GM19240 (cell line): ENCODE data around the gene SPAG17.
A peak's percentile ranks its signal among the peaks of the same experiment; 100 is the strongest.

ENCODE experiments used
- DNase-seq: peaks from one replicate; pipeline ENCODE4 v3.0.0; 2011; ENCODE audit warnings: low spot score; ENCODE audit not compliant: insufficient read length

SPAG17 gene

DNA sequence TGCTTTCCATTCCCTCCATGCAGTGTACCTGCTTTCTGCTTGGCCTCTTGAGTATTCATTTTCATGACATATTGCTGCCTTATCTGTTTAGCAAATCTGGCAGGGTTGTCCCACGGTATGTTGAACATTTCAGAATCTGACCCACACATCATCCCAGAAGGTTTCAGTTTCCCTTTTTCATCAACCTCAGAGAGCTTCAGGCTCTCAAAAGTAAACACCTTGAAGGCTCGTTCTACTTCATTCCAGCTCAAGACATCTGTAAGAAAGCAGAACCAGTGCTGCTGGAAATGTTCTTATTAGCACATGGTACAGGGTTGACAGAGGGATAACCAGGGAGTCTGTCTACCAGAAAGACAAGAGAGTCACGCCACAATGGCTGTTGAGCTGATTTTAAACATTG, 103.6 kb downstream of the SPAG17 start:
- peak; percentile 20 for DNase-seq

DNA sequence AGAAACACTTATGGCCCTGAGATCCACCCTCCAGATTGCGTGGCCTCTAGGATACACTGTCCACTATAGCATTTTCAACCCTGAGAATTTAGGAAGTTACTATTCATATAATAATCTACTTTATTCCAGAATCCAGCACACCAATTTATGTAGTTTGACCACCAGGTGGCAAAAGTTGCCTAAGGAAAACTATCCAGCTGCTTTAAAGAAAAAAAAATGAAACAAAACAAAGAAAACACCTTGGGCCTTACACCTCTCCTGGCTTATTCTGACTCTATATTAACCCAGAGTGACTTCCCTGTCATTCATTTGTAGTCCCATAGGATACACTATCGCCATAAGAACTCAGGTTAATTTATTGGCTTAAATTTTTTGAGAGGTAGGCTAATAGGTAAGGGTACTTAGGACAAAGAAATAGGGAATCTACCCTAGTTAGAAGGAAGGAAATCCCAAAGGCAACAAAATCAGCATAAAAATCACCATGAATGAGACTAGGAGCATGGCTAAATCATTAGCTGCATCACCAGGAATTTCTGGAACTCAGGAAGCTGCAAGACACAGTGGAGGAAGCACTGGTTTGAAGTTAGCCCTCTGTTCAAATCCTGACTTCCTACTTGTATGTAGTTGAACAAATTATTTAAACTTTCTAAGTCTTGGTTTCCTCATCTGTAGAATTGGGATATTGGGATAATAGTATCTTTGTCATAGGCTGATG, 107.5 kb downstream of the SPAG17 start:
- no peak for DNase-seq

DNA sequence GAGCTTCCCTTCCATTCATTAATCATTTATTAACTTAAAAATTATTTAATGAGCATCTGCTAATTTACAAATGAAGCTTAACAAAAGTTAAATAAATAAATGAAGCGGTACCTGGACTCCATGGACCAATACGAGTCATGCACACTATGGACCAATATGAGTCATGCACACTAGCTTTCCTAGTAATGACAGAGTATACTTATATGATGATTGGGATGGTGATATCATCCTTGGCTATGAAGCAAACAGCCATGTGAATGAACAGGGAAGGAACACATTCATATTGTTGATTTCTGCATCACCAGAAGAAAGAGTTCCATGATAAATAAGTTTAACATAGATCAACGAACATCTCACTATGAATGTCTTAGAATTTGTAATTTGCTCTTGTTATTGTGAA, 109.9 kb downstream of the SPAG17 start:
- DNase-seq, result no peak

DNA sequence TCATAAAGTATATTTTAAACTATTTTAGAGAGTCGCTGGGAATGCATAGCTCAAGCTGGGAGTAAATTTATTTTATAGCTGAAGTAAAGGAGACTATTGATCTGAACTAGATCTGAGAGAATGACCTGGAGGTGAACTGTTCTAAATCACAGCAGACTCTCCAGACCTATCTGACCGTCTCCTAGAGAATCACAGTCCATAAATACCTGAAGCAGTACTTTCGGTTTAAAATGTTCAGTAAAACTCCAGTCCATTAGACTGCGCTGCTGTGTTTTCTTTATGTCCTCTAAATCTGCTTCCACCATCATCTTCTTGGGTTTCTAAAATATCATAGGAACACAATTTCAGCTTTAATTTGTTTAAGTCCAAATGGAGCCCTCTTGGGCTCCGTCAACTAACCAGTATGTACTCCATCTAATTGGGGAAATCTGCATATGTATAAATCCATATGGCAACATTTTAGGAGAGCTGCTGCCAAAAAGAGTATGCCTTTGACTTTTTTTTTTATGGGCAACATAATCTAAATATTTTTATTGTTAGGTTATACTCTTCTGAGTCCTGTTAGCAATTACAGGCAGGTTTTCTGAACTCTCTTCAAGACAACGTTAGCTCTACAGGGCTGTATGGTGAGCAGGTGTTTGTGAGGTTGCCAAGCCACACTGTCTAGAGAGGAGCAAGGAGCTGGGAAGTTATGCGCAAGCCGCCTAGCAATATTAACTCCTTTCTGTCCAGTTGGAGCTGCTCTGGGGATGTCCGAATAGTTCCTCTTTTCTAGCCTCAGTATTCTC, 111.2 kb downstream of the SPAG17 start:
- no peak for DNase-seq

DNA sequence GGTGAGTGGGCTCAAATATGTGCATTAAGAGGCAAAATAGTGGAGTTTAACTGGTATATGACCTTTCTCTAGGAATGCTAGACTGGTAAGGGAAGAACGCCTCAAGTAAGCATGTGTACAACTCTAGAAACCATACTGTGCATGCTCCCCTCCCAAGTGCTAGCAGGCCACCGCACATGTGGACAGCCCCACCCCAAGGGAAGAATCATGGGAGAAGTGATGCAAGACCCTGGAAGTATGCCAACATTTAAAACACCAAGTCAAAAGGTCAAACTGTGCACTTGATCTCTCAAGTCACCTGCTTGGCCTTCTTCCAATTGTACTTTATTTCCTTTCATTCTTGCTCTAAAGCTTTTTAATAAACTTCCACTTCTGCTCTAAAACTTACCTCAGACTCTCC, 135.0 kb downstream of the SPAG17 start:
- no peak for DNase-seq

DNA sequence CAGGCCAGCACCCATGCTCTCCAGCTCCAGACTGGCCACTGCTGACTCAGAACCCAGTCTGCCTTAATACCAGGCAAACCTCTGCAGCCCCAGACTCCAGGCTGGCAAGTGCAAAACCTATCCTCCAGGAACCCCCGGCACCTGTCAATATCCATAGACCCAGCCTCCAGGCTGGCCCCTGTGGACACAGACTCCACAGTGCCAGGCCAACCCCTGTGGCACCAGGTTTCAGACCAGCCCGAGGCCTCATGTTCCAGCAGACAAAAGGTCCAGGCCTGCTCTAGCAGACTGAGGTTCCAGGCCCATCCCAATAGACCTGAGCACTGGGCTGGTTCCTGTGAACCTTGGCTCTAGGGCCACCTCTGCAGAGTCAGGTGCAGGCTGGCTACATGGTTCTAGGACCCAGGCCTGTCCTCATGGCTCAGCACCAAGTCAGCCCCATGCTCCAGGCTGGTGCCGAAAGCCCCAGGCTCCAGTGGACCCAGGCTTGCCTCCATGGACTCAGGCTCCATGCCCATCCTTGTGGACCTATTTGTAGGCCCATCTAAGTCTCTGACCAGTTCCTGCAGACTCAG, 137.3 kb downstream of the SPAG17 start:
- no peak for DNase-seq

DNA sequence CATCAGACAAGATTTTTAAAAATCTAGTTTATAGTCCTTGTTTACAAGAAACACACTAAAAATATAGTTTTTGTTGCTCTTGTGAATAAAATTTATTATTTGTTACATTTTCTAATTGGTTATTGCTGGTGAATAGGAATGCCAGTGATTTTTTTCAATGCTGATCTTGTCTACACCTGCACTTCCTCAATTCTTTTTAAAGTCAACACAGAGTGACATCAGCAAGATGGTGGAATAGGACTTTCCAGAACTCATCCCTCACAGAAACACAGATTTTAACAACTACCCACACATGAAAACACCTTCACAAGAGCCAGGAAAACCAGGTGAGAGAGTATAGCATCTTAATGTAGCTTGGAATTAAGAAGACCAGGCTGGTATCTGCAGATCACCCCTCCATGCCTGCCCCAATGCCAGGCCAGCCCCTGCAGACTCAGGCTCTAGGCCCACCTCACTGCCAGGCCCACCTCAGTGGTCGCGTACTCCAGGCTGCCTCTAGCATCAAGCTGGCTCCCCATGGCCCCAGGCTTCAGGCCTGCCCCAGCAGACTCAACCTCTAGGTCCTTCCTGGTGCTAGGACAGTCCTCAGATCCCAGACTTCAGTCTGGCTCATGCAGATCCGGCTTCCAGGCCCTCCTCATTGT, 137.9 kb downstream of the SPAG17 start:
- DNase-seq, result no peak

DNA sequence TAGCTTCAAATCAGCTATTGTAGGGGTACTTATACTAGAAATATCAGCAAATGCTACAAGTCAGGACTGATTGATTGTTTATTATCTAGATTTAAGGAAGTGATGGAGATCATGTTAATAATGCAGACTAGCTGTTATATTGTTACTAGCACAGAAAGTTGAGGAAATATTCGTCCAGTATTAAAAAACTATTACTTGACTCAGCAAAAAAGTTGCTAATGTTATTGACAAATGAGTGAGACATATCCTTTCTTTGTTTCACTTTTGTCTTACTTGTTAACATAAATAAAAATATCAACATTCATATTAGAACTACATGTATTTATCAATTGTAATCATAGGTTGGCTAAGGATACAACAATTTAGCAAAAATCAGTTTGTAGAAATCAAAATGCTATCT, 141.4 kb downstream of the SPAG17 start:
- DNase-seq, result no peak

DNA sequence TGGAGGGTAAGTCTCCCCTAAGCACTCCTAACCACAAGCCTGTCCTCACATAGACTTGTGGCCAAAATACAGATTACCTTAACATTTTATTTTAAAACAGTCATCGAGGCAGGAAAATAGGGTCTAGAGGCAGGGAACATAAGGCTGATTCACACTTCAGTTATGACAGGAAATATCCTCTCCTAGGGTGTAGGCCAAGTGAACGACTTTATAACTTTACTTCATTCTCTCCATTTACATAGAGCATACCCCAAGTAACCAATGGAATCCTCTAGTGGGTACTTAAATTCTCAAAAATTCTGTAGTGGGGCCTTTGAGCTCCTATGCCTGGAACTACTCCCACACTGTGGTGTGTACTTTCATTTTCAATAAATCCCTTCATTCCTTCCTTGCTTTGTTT, 142.5 kb downstream of the SPAG17 start:
- no peak for DNase-seq

DNA sequence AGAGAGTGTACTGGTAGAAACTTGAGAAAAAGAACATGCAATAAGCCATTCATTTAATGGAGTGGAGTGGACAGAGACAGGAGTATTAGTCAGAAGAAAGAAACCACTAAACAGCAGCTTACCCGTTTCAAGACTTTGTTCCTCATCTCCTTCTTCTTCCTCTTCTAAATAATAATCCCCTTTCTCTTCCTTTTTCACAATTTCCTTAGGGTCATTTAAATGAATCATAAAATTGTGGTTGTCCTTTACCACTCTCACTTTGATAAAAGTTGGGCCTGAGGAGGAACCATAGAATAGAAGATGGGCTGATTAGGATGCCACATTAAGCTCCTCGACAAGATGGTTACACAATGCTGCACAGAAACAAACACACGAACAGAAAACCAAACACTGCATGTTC, 145.9 kb downstream of the SPAG17 start:
- no peak for DNase-seq

DNA sequence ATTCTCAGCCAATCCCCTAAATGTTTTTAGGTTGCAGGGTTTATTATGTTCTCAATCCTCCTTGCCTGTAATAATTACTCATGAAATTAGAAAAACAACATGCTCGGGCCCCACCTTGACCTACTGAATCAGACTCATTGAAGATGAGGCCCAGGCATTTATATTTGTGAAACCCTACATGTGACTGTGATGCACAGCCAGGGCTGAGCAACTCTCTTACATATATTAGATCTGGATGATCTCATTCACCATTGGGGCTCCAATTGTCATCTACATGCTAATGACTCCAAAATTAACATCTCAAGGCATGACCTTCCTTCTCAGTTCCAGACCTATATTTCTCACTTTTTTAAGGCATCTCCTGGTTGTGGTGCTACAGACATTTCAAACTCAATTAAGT, 152.1 kb downstream of the SPAG17 start:
- DNase-seq, result no peak

DNA sequence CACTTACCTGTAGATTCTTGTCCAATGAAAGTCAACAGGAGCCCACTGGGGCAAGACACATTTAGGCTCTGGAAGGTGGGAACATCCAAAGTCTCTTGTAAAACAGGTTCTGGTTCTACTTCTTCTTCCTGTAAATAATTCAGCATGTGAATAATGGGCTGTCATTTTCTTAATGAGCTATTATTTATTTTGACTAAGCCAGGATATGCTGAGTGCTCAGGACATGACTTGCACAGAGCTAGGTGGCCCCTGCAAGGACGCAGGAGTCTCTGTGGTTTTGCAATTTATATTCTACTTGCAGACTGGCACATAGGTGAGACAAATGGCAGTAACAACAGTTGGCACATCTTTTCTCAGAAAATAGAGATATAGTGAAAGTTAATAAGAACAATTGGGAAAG, 156.8 kb downstream of the SPAG17 start:
- DNase-seq, result no peak

DNA sequence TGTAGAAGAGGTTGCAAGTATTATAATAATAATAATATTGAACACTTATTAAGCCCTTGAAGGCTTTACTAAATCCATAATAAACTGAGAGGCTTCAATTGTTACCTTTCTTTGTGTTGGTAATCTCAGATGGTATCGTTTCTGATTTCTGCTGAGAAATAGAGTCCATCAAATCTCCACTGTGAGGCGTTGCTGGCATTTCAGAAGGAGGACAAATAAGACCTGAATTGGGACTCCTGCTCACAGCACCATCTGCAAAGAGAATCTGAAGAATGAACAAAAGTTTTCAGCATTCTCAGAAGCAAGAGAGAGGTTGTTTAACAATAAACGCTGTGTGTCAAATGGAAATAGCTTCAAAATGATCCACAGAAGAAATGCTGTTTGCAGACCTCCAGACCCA, 161.8 kb downstream of the SPAG17 start:
- no peak for DNase-seq

DNA sequence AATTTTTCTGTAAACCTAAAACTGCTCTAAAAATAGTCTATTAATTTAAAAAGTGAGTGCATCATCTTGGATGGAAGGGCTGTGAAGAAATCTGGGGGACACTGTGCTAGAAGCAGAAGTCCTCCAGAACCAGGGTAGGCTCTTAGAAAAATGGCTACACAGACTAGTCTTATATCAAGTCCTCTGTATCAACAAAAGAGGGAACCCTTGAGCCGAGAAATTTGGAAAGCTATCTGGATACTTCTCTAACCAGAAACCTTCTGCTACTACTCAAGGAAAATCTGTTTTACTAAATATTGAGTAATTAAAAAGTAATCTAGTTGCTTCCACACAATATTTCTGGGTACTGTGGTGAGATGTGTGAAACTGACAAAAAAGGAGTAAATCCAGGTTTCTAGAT, 163.4 kb downstream of the SPAG17 start:
- DNase-seq, result no peak

DNA sequence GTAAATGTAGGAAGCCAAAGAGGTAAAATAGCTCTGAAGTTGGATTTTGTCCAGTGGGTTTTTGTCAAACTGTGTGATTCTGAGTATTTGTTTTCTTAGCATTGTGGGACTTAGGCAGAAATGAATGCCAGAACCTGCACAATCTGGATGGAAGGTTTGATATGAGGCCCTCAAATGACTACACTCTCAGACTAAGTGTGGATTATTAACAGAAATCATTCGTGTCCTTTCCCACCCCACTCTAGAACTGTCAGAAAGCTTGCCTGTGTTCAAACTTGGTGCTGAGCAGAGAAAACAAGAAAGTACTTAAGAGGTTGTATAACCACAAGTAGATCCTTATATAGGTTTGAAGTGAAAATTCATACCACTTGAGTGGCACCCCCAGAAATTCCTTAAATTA, 167.0 kb downstream of the SPAG17 start:
- no peak for DNase-seq

DNA sequence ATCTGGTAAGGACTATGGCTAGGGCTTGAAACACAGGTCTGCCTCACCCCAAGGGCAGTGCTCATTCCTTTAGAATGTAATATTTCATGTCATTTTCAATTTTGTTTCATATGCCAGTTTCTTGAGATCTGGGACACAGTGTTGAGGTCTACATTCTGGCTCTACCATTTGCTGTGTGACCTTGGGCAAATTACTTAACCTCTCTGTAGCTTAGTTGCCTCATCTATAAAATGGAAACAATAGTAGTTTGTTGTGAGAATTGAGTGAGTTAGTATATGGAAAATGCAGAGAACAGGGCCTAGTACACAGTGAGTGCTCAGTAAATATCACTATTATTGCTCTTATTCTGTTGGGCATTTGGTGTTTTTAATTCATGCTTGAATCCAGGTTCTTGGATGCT, 171.1 kb downstream of the SPAG17 start:
- DNase-seq, result no peak

DNA sequence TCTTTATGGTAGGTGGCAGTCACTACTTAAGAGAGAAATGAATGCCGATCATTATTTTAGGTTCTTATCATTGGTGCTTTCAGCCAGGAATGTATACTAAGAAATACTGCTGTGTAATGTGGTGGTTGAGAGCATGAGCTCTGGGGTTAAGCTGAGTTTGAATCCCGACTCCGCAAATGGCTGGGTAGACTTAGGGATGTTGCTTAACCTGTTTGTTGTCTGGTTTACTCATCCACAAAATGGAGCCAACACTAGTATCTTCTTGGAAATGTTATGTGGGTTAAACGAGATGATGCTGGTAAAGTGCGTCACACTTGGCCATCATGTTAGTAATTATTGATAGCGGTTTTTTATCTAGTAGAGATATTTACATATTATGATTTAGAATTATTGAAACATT, 171.7 kb downstream of the SPAG17 start:
- no peak for DNase-seq

DNA sequence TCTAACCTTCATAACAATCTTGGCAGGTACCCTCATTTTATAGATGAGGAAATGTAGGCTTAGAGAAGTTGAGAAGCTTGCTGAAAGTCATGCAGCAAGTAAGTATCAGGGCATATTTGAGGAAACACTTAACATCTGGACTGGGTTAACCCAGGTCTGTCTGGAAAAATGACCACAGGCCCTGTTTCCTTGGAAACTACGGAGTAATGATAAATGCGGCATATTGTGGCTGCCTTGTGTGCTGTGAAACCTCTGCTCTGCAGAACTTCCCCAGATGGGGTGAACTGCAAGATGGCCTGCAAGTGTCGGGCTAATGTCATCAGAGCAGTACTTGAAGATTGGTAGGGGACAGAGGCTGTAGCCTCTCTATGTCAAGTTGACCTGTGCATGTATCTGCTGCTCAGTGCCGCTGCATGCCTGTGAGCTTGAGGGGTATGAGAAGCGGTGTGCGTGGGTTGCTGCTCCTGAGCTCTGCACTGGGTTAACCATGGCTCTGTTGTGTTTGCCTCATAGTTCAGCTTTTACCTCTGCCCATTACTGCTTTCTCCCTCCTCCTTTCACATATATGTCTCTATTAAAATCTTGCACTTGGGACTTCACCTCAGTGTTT, 172.4 kb downstream of the SPAG17 start:
- DNase-seq, result no peak

DNA sequence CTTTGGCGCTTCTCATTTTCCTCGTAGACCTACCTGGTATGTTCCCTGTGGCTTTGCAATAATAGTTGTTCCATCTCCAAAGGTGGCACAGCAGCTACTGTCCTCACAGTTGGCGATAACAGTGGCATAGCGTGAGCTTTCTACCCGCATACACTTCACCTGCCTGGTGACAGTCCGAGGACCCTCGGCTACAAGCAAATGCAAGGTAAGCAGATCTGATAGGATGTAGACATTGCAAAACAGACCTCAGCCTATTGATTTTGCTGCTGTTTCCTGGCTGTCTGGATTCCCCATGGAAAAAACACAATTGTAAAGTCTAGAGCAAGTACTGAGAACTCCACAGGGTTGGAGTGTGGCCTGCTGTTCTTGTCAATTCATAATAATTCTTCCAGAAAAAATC, 177.0 kb downstream of the SPAG17 start:
- no peak for DNase-seq

DNA sequence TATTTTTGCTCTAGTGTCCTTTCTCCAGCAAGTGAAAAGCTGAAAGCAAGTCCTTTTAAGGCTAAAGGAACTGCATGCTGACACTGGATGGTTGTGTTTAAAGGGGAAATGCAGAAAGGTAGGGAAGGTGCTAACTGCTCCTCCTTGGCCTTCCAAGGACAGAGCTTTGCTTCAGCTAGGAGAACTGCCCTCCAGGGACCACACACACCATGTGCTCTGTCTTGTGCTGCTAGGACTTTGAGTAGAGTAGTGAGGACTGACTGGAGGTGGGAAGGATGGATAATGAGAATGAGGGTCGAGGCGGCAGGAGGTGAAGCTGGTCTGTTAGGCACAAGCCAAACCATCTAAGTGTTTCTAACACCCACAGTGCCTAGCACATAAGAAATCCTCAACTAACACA, 177.6 kb downstream of the SPAG17 start:
- DNase-seq, result no peak

DNA sequence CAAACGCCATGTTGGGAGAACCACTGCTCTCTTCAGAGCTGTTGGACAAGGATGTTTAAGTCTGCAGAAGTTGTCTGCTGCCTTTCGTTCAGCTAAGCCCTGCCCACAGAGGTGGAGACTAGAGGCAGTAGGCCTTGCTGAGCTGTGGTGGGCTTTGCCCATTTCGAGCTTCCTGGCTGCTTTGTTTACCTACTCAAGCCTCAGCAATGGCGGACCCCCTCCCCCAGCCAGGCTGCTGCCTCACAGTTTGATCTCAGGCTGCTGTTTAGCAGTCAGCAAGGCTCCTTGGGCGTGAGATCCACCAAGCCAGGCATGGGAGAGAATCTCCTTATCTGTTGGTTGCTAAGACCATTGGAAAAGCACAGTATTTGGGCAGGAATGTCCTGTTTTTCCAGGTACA, 180.7 kb downstream of the SPAG17 start:
- DNase-seq, result no peak

DNA sequence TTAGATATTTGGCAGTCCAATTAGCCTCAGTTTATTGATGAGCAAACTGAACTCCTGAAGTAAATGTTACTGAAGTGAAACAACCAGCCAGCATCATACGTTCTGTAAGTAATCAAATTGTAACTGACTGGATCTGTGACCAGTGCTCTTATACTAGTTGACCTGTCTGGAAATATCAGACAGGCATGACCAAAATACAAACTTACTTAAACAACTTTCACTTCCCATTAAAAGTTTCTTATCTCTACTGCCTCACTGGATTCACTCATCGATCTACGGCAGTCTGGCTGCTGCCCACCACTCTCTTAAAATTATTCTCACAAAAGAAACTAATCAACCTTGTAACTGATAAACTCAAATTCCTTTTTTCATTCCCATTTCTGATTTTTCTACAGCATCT, 199.1 kb downstream of the SPAG17 start:
- no peak for DNase-seq
